ENCODE results near the gene LYZL1.
"Not testable (repeated sequence)": the region's sequence is repeated elsewhere in the genome, so short reads cannot be mapped to it uniquely, and the experiment has no call there.

GRCh38 chr10:29288906-29289305, at the start of gene LYZL1:
- TF ChIP-seq CTCF (IDR thresholded peaks at IDR 0.05); EP300 (IDR thresholded peaks at IDR 0.05; ENCODE audit: borderline replicate concordance in 1 of 2, low read depth in 1 of 2, low read length in 1 of 2); TAF1 (IDR thresholded peaks at IDR 0.05; ENCODE audit: borderline replicate concordance, low read depth, low read length); GABPA (IDR thresholded peaks at IDR 0.05; ENCODE audit: low read depth); EZH2phosphoT487 (IDR thresholded peaks at IDR 0.05; ENCODE audit: borderline replicate concordance, low read depth); SIN3A (IDR thresholded peaks at IDR 0.05; ENCODE audit: borderline replicate concordance, low read depth, low read length): not testable (repeated sequence)

All from SK-N-SH (cell line).